H1 (cell line): ENCODE data around the gene RNASE13. TPM values are rescaled to one million over a fixed set of nuclear protein-coding genes. Genes with fewer than 3 reads are reported as not detected.
A peak's percentile ranks its signal among the peaks of the same experiment; 100 is the strongest.

Experiments used
- CREB1 ChIP-seq: IDR thresholded peaks from 2 replicates; pipeline ENCODE4 v1.6.1; 2012; ENCODE audit warnings: inconsistent platforms
- GABPA ChIP-seq: IDR thresholded peaks from 2 replicates; pipeline ENCODE4 v1.6.1; 2011; ENCODE audit warnings: mild to moderate bottlenecking, low read length, moderate library complexity, borderline replicate concordance; ENCODE audit not compliant: insufficient read depth
- POLR2AphosphoS5 ChIP-seq: IDR thresholded peaks from 2 replicates; pipeline ENCODE4 v1.6.1; 2011; ENCODE audit warnings: low read depth, low read length
- RAD21 ChIP-seq, 2 experiments: IDR thresholded peaks in 1 of 2; conservative IDR thresholded peaks in 1 of 2; 2 replicates each; pipeline ENCODE4 v1.6.1; 2011; ENCODE audit warnings: low read depth in 2 of 2, low read length in 2 of 2, improper control_type of control experiment in 1 of 2, inconsistent platforms in 1 of 2, mild to moderate bottlenecking in 1 of 2, moderate library complexity in 1 of 2
- SIN3A ChIP-seq, 2 experiments: IDR thresholded peaks in 1 of 2; conservative IDR thresholded peaks in 1 of 2; 2 replicates each; pipeline ENCODE4 v1.6.1; 2011 to 2012; ENCODE audit warnings: low read length in 2 of 2, improper control_type of control experiment in 1 of 2, low read depth in 1 of 2, mild to moderate bottlenecking in 1 of 2
- SUZ12 ChIP-seq: fragments of 200-600 bp; sonication (generic); IDR thresholded peaks from 2 replicates; pipeline ENCODE4 v1.6.1; 2012; ENCODE audit warnings: mild to moderate bottlenecking, inconsistent platforms, low read length, moderate library complexity, mixed read lengths
- YY1 ChIP-seq: IDR thresholded peaks from 2 replicates; pipeline ENCODE4 v1.6.1; 2011; ENCODE audit warnings: low read depth, mild to moderate bottlenecking, low read length
- polyA plus RNA-seq, 7 experiments: library from polyadenylated mRNA; depleted of rRNA in 3 of 7; stranded (reverse) in 5 of 7; unstranded in 2 of 7; fragments of >200 nt in 5 of 7; fragments of 200-250 nt in 2 of 7; gene quantifications; 1 replicate in 5 of 7; 2 replicates in 1 of 7; 4 replicates in 1 of 7; pipeline versions ENCODE4 v1.2.1 to v1.2.3, GENCODE V29; 2011 to 2013; ENCODE audit warnings: missing spikeins in 2 of 7, mixed read lengths in 2 of 7
- total RNA-seq: library from RNA; stranded (reverse); fragmentation: NEBNext Ultra II Directional; extraction: Animal tissue kit (Norgen Biotek cat#: 25700); gene quantifications from 2 replicates; pipeline ENCODE4 v1.2.1, GENCODE V29; 2021

Gene RNASE13
- total and polyA plus RNA-seq, 2 of the 8 experiments (the other 6 are each of a cell fraction or from before 2014, with no cell fraction given): not detected

GRCh38 chr14:21014761-21015190 is 19.8 kb downstream of the RNASE13 start (continued):
- TF ChIP-seq SIN3A (conservative IDR thresholded peaks at IDR 0.05 in 1 of 2, IDR thresholded peaks at IDR 0.05 in 1 of 2; ENCODE audit: low read depth in 1 of 2, low read length in 2 of 2) (peak in 1 of 2 experiments; percentile 54; a peak in 1 of 4 replicates), RAD21 (IDR thresholded peaks at IDR 0.05 in 1 of 2, conservative IDR thresholded peaks at IDR 0.05 in 1 of 2; ENCODE audit: low read depth in 2 of 2, low read length in 2 of 2) (peak; percentile 98), CREB1 (0 out of 2 replicates have a peak, but pooled peaks have one; percentile 15), GABPA (no peak), POLR2AphosphoS5 (no peak), YY1 (peak; percentile 44; the same call in 1 of the 2 replicates), SUZ12 (no peak)
